ENCODE measurements around the gene MYOZ1. TPM values are rescaled to one million over a fixed set of nuclear protein-coding genes. Genes with fewer than 3 reads are reported as not detected.

Gene MYOZ1
- total RNA-seq, 4 donors from 2014 or later: 0.73 to 1.3 TPM; not detected in 2

GRCh38 chr10:73609116-73609515, 32.2 kb downstream of the MYOZ1 start:
- H3K27ac ChIP-seq: no peak overlapping the region
- no peaks in the 10 kb centered on the region for H3K4me1 ChIP-seq
- H3K4me3 ChIP-seq: no peak overlapping the region
- H3K9me3 ChIP-seq: no peaks in the 10 kb centered on the region
- H3K27me3 ChIP-seq: no peaks in the 10 kb centered on the region
- 89% methylated on average over 4 of the region's 4 CpGs for WGBS
- DNase-seq (ENCODE audit: low spot score in 2 of 2): no peak
- H3K36me3 ChIP-seq: no peaks in the 10 kb centered on the region
- TF ChIP-seq CTCF (IDR thresholded peaks at IDR 0.05) (no peak), POLR2A (IDR thresholded peaks at IDR 0.05) (no peak), EP300 (IDR thresholded peaks at IDR 0.05) (no peak), POLR2AphosphoS5 (IDR thresholded peaks at IDR 0.05) (no peak)

- Histone ChIP-seq H3K27me3 (no peaks in the 10 kb centered on the region), H3K36me3 (no peaks in the 10 kb centered on the region), H3K4me1 (peaks cover 14% of the 10 kb centered on the region), H3K9me3 (no peaks in the 10 kb centered on the region), H3K27ac (peak overlapping the region; percentile 82), H3K4me3 (no peak overlapping the region)
- TF ChIP-seq POLR2A (IDR thresholded peaks at IDR 0.05) (no peak), POLR2AphosphoS5 (IDR thresholded peaks at IDR 0.05) (peak in 1 of 3 donors; percentile 70)
- 26% methylated on average over 3 of the region's 3 CpGs for WGBS
- no peak for DNase-seq (ENCODE audit: low spot score in 2 of 2)
Measured at GRCh38 chr10:73601486-73601921, 39.8 kb downstream of the MYOZ1 start.

- WGBS: 100% methylated on average over 1 of the region's 1 CpG
- no peak for TF ChIP-seq POLR2AphosphoS5 (IDR thresholded peaks at IDR 0.05)
- no peak for TF ChIP-seq POLR2A (IDR thresholded peaks at IDR 0.05)
- no peak for TF ChIP-seq EP300 (IDR thresholded peaks at IDR 0.05)
- TF ChIP-seq CTCF (IDR thresholded peaks at IDR 0.05): no peak
- no peak for DNase-seq (ENCODE audit: low spot score in 2 of 2)
- Histone ChIP-seq H3K4me1 (peaks cover 13% of the 10 kb centered on the region), H3K4me3 (no peak overlapping the region), H3K36me3 (no peaks in the 10 kb centered on the region), H3K27ac (no peak overlapping the region), H3K9me3 (no peaks in the 10 kb centered on the region), H3K27me3 (no peaks in the 10 kb centered on the region)
Measured at GRCh38 chr10:73597346-73597745, 43.9 kb downstream of the MYOZ1 start.

GRCh38 chr10:73593812-73594211, 47.5 kb downstream of the MYOZ1 start:
- Histone ChIP-seq H3K4me1 (peaks cover 19% of the 10 kb centered on the region), H3K27ac (no peak overlapping the region), H3K27me3 (no peaks in the 10 kb centered on the region), H3K4me3 (no peak overlapping the region), H3K36me3 (no peaks in the 10 kb centered on the region), H3K9me3 (no peaks in the 10 kb centered on the region)
- DNase-seq (ENCODE audit: low spot score in 2 of 2): no peak
- 90% methylated on average over 5 of the region's 5 CpGs for WGBS
- TF ChIP-seq POLR2A (IDR thresholded peaks at IDR 0.05) (no peak), EP300 (IDR thresholded peaks at IDR 0.05) (no peak), POLR2AphosphoS5 (IDR thresholded peaks at IDR 0.05) (no peak), CTCF (IDR thresholded peaks at IDR 0.05) (no peak)

- DNase-seq (ENCODE audit: low spot score in 2 of 2): no peak
- H3K27me3 ChIP-seq: no peaks in the 10 kb centered on the region
- no peaks in the 10 kb centered on the region for H3K36me3 ChIP-seq
- H3K4me1 ChIP-seq: peaks cover 19% of the 10 kb centered on the region
- H3K9me3 ChIP-seq: no peaks in the 10 kb centered on the region
- no peak overlapping the region for H3K27ac ChIP-seq
- TF ChIP-seq EP300 (IDR thresholded peaks at IDR 0.05) (no peak), POLR2AphosphoS5 (IDR thresholded peaks at IDR 0.05) (no peak), POLR2A (IDR thresholded peaks at IDR 0.05) (no peak), CTCF (IDR thresholded peaks at IDR 0.05) (no peak)
- no peak overlapping the region for H3K4me3 ChIP-seq
- 92% methylated on average over 4 of the region's 4 CpGs for WGBS
Measured at GRCh38 chr10:73593110-73593509, 48.2 kb downstream of the MYOZ1 start.
